ENCODE measurements around the gene CD24. TPM values are rescaled to one million over a fixed set of nuclear protein-coding genes. Genes with fewer than 3 reads are reported as not detected.

Gene CD24
- total RNA-seq, 5 donors from 2014 or later (not counting 1 experiment from before 2014, with no cell fraction given): 0.88 to 6.6 (median 3.4) TPM

Other genes with a start within 250 kb of the CD24 start
- gene MTRES1, start 53.5 kb upstream of the CD24 start, total RNA-seq: 10 to 100 TPM in 4 of 5 donors, 1 to 10 TPM in 1; 8.6 to 17.6 (median 16.1) TPM
- 1 to 10 TPM; 1.1 to 2.0 (median 1.5) TPM for gene BEND3, start 140.8 kb upstream of the CD24 start, total RNA-seq

Measured in T-cell (primary cell).